HG03025 (cell line): Measurements from ENCODE around the gene CACHD1.
"Not testable (repeated sequence)": the region's sequence is repeated elsewhere in the genome, so short reads cannot be mapped to it uniquely, and the experiment has no call there.

Source experiments
- ATAC-seq: cut with Tn5 transposase; IDR thresholded peaks from one replicate; pipeline ENCODE4 v1.9.1; 2021; ENCODE audit warnings: mild to moderate bottlenecking, moderate library complexity; ENCODE audit not compliant: unreplicated experiment, low FRiP score

CACHD1 gene

GRCh38 chr1:64740687-64741086 is 270.8 kb downstream of the CACHD1 start:
- ATAC-seq: not testable (repeated sequence)
